ENCODE measurements around the gene HCN2. TPM values are rescaled to one million over a fixed set of nuclear protein-coding genes. Genes with fewer than 3 reads are reported as not detected.
"Not testable (repeated sequence)": the region's sequence is repeated elsewhere in the genome, so short reads cannot be mapped to it uniquely, and the experiment has no call there.

The HCN2 gene
- polyA plus RNA-seq, 1 donor from 2014 or later, result 4.7 TPM

DNA sequence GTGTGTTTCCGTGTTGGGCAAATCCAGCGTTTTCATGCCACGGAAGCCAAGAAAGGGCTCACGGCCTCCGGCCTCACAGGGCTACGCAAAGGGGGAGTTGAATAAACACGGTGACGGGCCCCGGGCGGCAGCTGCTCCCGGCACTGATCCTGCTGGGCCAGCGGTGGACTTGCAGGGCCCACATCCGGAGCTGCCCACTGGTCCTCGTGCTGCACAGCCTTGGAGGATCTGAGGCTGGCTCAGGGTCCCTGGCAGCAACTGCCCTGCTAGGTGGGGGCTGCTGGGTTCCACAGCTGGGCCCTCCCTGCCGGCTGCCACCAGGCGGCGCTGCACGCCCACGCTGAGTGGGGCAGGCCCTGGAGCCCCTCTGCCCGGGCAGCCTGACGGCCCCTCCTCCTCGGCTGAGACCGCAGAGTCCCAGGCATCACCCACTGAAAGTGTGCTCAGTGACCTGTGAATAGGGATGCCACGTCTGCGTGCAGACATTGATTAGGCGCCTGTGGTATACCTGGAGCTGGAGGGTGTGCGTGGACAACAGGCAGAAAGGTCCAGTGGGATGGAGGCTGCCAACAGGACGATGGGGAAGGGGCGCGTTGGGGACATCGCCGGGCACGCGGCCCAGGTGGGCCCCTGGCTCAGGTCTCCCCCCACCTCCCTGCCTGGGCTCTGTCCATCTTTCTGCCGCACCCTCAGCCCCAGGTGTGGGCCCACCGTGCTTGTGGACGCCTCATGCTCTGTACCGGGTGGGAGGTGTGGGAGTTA is 5.3 kb upstream of the HCN2 start:
- no peaks in the 10 kb centered on the region for H3K9me2 ChIP-seq (ENCODE audit: insufficient read depth, low read length)
- H3K9ac ChIP-seq (ENCODE audit: low read length), result no peak overlapping the region
- H3K27ac ChIP-seq (ENCODE audit: low read length), result no peak overlapping the region
- peaks cover 6% of the 10 kb centered on the region for H3K36me3 ChIP-seq (ENCODE audit: insufficient read depth, low read length)
- no peak overlapping the region for H3K4me3 ChIP-seq (ENCODE audit: low read length)
- H3F3A ChIP-seq (ENCODE audit: insufficient read depth, low read length, poor library complexity, severe bottlenecking), result no peaks in the 10 kb centered on the region
- TF ChIP-seq, protein P1, sequence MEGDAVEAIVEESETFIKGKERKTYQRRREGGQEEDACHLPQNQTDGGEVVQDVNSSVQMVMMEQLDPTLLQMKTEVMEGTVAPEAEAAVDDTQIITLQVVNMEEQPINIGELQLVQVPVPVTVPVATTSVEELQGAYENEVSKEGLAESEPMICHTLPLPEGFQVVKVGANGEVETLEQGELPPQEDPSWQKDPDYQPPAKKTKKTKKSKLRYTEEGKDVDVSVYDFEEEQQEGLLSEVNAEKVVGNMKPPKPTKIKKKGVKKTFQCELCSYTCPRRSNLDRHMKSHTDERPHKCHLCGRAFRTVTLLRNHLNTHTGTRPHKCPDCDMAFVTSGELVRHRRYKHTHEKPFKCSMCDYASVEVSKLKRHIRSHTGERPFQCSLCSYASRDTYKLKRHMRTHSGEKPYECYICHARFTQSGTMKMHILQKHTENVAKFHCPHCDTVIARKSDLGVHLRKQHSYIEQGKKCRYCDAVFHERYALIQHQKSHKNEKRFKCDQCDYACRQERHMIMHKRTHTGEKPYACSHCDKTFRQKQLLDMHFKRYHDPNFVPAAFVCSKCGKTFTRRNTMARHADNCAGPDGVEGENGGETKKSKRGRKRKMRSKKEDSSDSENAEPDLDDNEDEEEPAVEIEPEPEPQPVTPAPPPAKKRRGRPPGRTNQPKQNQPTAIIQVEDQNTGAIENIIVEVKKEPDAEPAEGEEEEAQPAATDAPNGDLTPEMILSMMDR (IDR thresholded peaks at IDR 0.05; ENCODE audit: poor library complexity, severe bottlenecking), result peak; percentile 69
- peak; percentile 16 for TF ChIP-seq POLR2AphosphoS5 (IDR thresholded peaks at IDR 0.05)
- TF ChIP-seq SMC3 (conservative IDR thresholded peaks at IDR 0.05; ENCODE audit: poor library complexity), result peak; percentile 38
- peak; percentile 47 for TF ChIP-seq RAD21 (conservative IDR thresholded peaks at IDR 0.05)
- no peak for TF ChIP-seq MXI1 (conservative IDR thresholded peaks at IDR 0.05; ENCODE audit: poor library complexity, severe bottlenecking)
- H3K79me2 ChIP-seq (replicated peaks; ENCODE audit: insufficient read depth, low read length), result no peaks in the 10 kb centered on the region
- no peaks in the 10 kb centered on the region for H4K20me1 ChIP-seq (ENCODE audit: insufficient read depth)
- no peak overlapping the region for H3K4me2 ChIP-seq (ENCODE audit: low read length)
- H3K27me3 ChIP-seq (ENCODE audit: insufficient read depth, low read depth, low read length), result peaks cover 9% of the 10 kb centered on the region
- H2AFZ ChIP-seq (ENCODE audit: low read depth, low read length), result no peak overlapping the region
- H3K9me3 ChIP-seq (ENCODE audit: low read length), result no peaks in the 10 kb centered on the region

DNA sequence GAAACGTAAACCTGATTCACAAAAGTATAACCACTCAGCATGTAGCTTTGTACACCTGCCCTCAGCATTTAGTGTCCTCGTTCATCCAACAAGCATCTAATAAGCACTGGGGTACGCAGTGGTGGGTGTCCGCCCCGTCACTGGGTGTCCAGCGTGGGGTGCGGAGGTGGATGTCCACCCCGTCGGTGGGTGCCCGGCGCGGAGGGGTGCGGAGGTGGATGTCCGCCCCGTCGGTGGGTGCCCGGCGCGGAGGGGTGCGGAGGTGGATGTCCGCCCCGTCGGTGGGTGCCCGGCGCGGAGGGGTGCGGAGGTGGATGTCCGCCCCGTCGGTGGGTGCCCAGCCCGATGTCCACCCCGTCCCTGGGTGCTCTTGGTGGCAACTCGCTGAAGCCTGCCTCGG is 4.5 kb upstream of the HCN2 start:
- not testable (repeated sequence) for H3K27ac ChIP-seq (ENCODE audit: low read length); H3K27me3 ChIP-seq (ENCODE audit: insufficient read depth, low read depth, low read length)

DNA sequence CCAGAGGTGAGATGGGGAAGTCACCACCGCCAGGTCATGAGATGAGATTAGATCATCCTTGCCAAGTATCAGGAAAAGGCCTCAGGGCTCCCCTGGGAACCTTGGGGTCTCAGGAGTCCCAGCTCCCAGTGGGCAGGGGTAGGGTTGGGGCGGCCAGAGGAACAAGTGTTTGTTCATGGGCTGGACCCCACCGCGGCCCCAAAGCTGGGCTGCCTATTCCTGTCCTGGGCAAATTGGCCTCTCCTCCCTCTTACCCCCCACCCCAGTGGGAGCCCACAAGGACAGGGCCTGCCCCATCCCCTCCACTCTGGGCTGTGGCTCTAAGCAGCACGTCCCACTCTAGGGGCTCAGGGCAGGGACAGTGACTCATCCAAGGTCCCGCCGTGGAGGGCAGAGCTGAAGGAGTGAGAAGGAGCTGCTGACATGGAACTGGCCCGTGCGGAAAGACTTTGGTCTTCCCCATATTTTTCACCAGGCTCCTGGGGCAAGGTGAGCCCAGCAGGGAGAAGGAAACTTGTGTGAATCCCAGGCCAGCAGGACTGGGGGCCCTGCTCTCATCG is 4.0 kb upstream of the HCN2 start:
- H3K36me3 ChIP-seq (ENCODE audit: insufficient read depth, low read length), result peaks cover 6% of the 10 kb centered on the region
- peaks cover 10% of the 10 kb centered on the region for H3K27me3 ChIP-seq (ENCODE audit: insufficient read depth, low read depth, low read length)
- no peaks in the 10 kb centered on the region for H3K9me2 ChIP-seq (ENCODE audit: insufficient read depth, low read length)
- H3F3A ChIP-seq (ENCODE audit: insufficient read depth, low read length, poor library complexity, severe bottlenecking), result no peaks in the 10 kb centered on the region
- no peaks in the 10 kb centered on the region for H3K9me3 ChIP-seq (ENCODE audit: low read length)
- no peak overlapping the region for H2AFZ ChIP-seq (ENCODE audit: low read depth, low read length)
- H3K27ac ChIP-seq (ENCODE audit: low read length), result no peak overlapping the region
- no peaks in the 10 kb centered on the region for H3K79me2 ChIP-seq (replicated peaks; ENCODE audit: insufficient read depth, low read length)
- no peak overlapping the region for H3K9ac ChIP-seq (ENCODE audit: low read length)
- no peak overlapping the region for H3K4me3 ChIP-seq (ENCODE audit: low read length)
- no peaks in the 10 kb centered on the region for H4K20me1 ChIP-seq (ENCODE audit: insufficient read depth)
- H3K4me2 ChIP-seq (ENCODE audit: low read length), result no peak overlapping the region
- TF ChIP-seq SMC3 (conservative IDR thresholded peaks at IDR 0.05; ENCODE audit: poor library complexity), result no peak
- no peak for TF ChIP-seq EP300 (conservative IDR thresholded peaks at IDR 0.05; ENCODE audit: poor library complexity, severe bottlenecking)
- TF ChIP-seq, protein P2, sequence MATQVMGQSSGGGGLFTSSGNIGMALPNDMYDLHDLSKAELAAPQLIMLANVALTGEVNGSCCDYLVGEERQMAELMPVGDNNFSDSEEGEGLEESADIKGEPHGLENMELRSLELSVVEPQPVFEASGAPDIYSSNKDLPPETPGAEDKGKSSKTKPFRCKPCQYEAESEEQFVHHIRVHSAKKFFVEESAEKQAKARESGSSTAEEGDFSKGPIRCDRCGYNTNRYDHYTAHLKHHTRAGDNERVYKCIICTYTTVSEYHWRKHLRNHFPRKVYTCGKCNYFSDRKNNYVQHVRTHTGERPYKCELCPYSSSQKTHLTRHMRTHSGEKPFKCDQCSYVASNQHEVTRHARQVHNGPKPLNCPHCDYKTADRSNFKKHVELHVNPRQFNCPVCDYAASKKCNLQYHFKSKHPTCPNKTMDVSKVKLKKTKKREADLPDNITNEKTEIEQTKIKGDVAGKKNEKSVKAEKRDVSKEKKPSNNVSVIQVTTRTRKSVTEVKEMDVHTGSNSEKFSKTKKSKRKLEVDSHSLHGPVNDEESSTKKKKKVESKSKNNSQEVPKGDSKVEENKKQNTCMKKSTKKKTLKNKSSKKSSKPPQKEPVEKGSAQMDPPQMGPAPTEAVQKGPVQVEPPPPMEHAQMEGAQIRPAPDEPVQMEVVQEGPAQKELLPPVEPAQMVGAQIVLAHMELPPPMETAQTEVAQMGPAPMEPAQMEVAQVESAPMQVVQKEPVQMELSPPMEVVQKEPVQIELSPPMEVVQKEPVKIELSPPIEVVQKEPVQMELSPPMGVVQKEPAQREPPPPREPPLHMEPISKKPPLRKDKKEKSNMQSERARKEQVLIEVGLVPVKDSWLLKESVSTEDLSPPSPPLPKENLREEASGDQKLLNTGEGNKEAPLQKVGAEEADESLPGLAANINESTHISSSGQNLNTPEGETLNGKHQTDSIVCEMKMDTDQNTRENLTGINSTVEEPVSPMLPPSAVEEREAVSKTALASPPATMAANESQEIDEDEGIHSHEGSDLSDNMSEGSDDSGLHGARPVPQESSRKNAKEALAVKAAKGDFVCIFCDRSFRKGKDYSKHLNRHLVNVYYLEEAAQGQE (IDR thresholded peaks at IDR 0.05; ENCODE audit: borderline replicate concordance), result no peak
- TF ChIP-seq, protein P1 (IDR thresholded peaks at IDR 0.05; ENCODE audit: poor library complexity, severe bottlenecking), result no peak
- TF ChIP-seq MXI1 (conservative IDR thresholded peaks at IDR 0.05; ENCODE audit: poor library complexity, severe bottlenecking), result no peak

More for the DNA sequence above, 4.5 kb upstream of the HCN2 start:
- H3K9me3 ChIP-seq (ENCODE audit: low read length); H3K36me3 ChIP-seq (ENCODE audit: insufficient read depth, low read length); H4K20me1 ChIP-seq (ENCODE audit: insufficient read depth); H2AFZ ChIP-seq (ENCODE audit: low read depth, low read length); H3K4me3 ChIP-seq (ENCODE audit: low read length); H3F3A ChIP-seq (ENCODE audit: insufficient read depth, low read length, poor library complexity, severe bottlenecking); H3K9me2 ChIP-seq (ENCODE audit: insufficient read depth, low read length); H3K9ac ChIP-seq (ENCODE audit: low read length); H3K4me2 ChIP-seq (ENCODE audit: low read length); H3K79me2 ChIP-seq (replicated peaks; ENCODE audit: insufficient read depth, low read length): not testable (repeated sequence)

Measured in neural cell (in vitro differentiated cells).